ENCODE data around the gene COPZ1. TPM values are rescaled to one million over a fixed set of nuclear protein-coding genes. Genes with fewer than 3 reads are reported as not detected.
A peak's percentile ranks its signal among the peaks of the same experiment; 100 is the strongest.

Gene COPZ1
- total and polyA plus RNA-seq, 9 of the 15 experiments (the other 6 are each of a cell fraction or from before 2014, with no cell fraction given): 137 to 487 (median 233) TPM

- TF ChIP-seq HMG20B (CRISPR knock-in tag; IDR thresholded peaks at IDR 0.05) (0 out of 2 replicates have a peak, but pooled peaks have one; percentile 54), NR4A1 (CRISPR knock-in tag; IDR thresholded peaks at IDR 0.05) (no peak), NR4A1 (tag; IDR thresholded peaks at IDR 0.05) (no peak), TFAM (CRISPR knock-in tag; conservative IDR thresholded peaks at IDR 0.05) (no peak), CBX1 (IDR thresholded peaks at IDR 0.05; ENCODE audit: low read depth) (peak; percentile 43; the same call in 1 of the 2 replicates), ZBTB17 (CRISPR knock-in tag; IDR thresholded peaks at IDR 0.05) (no peak; the same call in 1 of the 2 replicates), ZBTB11 (CRISPR knock-in tag; IDR thresholded peaks at IDR 0.05) (no peak), ESRRA (IDR thresholded peaks at IDR 0.05; ENCODE audit: borderline replicate concordance, low read depth) (peak; percentile 65; the same call in 1 of the 2 replicates), POLR2B (IDR thresholded peaks at IDR 0.05; ENCODE audit: low read depth, partially characterized antibody) (peak; percentile 39), ZNF23 (CRISPR knock-in tag; IDR thresholded peaks at IDR 0.05) (no peak), MECOM (CRISPR knock-in tag; IDR thresholded peaks at IDR 0.05) (0 out of 2 replicates have a peak, but pooled peaks have one; percentile 52), E2F4 (CRISPR knock-in tag; IDR thresholded peaks at IDR 0.05; ENCODE audit: low read depth) (no peak), SMAD3 (CRISPR knock-in tag; conservative IDR thresholded peaks at IDR 0.05) (no peak), BMI1 (IDR thresholded peaks at IDR 0.05; ENCODE audit: low read length) (no peak), CBX3 (IDR thresholded peaks at IDR 0.05; ENCODE audit: borderline replicate concordance in 1 of 2, low read length in 2 of 2) (peak in 1 of 2 experiments; percentile 93; a peak in 2 of 3 replicates), SP1 (CRISPR knock-in tag; IDR thresholded peaks at IDR 0.05) (no peak), NR2C2 (CRISPR knock-in tag; IDR thresholded peaks at IDR 0.05) (no peak), NR2C2 (tag; IDR thresholded peaks at IDR 0.05) (no peak), GATA2 (CRISPR knock-in tag; IDR thresholded peaks at IDR 0.05) (no peak; the same call in 1 of the 2 replicates), WHSC1 (IDR thresholded peaks at IDR 0.05; ENCODE audit: low read length) (no peak), GABPB1 (CRISPR knock-in tag; IDR thresholded peaks at IDR 0.05) (peak; percentile 37; the same call in 1 of the 2 replicates), ZBTB26 (CRISPR knock-in tag; IDR thresholded peaks at IDR 0.05) (no peak), MAFF (IDR thresholded peaks at IDR 0.05; ENCODE audit: low read length) (no peak), PKNOX1 (IDR thresholded peaks at IDR 0.05) (no peak)
These were observed 69.4 kb downstream of the COPZ1 start (continued) for GRCh38 chr12:54394281-54394719.
